Gastrocnemius medialis (tissue), 4 donors: ENCODE data around the gene C6orf118.

ENCODE experiments used
- POLR2A ChIP-seq, 2 donors: fragments of 450-650 bp; IDR thresholded peaks; one replicate each; pipeline ENCODE4 v1.6.1; 2017; ENCODE audit warnings: antibody characterized with exemption in 2 of 2, mild to moderate bottlenecking in 2 of 2, moderate library complexity in 2 of 2
- TF ChIP-seq, protein P1 (sequence below), 5 experiments: fragments of 450-650 bp in 3 of 5; fragments of 200-600 bp in 2 of 5; sonication (generic) in 2 of 5; IDR thresholded peaks in 4 of 5; conservative IDR thresholded peaks in 1 of 5; 1 replicate in 4 of 5; 2 replicates in 1 of 5; pipeline ENCODE4 v1.5.1; 2016 to 2019; ENCODE audit warnings: antibody characterized with exemption in 5 of 5, mild to moderate bottlenecking in 3 of 5, moderate library complexity in 3 of 5

DNA sequence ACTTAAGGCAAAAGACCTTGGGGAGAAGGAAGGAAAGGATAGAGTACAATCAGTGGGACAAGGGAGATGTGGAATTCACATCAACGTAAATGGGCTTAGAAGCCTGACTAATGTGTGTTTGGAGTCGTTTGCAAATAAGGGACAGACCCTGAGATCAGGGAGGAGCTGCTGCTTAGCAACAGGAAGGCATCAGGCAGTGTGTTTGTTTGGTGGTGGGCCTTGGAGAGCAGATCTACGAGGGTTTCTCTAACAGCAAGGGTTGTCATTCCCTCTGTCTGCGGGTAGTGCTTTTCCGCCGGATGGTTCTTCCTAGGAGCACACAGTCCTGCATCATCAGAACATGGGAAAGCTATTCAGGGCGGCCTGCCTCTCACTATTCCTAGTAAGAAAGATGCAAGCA lies 40.4 kb downstream of the C6orf118 start:
- no peak for TF ChIP-seq POLR2A (IDR thresholded peaks at IDR 0.05)
- TF ChIP-seq, protein P1, sequence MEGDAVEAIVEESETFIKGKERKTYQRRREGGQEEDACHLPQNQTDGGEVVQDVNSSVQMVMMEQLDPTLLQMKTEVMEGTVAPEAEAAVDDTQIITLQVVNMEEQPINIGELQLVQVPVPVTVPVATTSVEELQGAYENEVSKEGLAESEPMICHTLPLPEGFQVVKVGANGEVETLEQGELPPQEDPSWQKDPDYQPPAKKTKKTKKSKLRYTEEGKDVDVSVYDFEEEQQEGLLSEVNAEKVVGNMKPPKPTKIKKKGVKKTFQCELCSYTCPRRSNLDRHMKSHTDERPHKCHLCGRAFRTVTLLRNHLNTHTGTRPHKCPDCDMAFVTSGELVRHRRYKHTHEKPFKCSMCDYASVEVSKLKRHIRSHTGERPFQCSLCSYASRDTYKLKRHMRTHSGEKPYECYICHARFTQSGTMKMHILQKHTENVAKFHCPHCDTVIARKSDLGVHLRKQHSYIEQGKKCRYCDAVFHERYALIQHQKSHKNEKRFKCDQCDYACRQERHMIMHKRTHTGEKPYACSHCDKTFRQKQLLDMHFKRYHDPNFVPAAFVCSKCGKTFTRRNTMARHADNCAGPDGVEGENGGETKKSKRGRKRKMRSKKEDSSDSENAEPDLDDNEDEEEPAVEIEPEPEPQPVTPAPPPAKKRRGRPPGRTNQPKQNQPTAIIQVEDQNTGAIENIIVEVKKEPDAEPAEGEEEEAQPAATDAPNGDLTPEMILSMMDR (IDR thresholded peaks at IDR 0.05 in 4 of 5, conservative IDR thresholded peaks at IDR 0.05 in 1 of 5), result no peak
